ENCODE results near the gene MYBPC3.

The MYBPC3 gene

GRCh38 chr11:47333886-47334443, 18.5 kb downstream of the MYBPC3 start:
- H3K27me3 ChIP-seq (ENCODE audit: control insufficient read depth, insufficient read depth, low read length), result no peaks in the 10 kb centered on the region
- H3K9ac ChIP-seq (ENCODE audit: low read length), result no peak overlapping the region
- H3K4me3 ChIP-seq (ENCODE audit: low read depth, low read length), result no peak overlapping the region
- peaks cover 17% of the 10 kb centered on the region for H3K36me3 ChIP-seq (ENCODE audit: control insufficient read depth, insufficient read depth, low read length)
- H3K4me1 ChIP-seq (ENCODE audit: control insufficient read depth, insufficient read depth, low read length), result no peaks in the 10 kb centered on the region
- H3K27ac ChIP-seq (ENCODE audit: low read depth, low read length), result no peak overlapping the region
- no peaks in the 10 kb centered on the region for H3K9me3 ChIP-seq (ENCODE audit: control insufficient read depth, insufficient read depth, low read depth, low read length)

DNA sequence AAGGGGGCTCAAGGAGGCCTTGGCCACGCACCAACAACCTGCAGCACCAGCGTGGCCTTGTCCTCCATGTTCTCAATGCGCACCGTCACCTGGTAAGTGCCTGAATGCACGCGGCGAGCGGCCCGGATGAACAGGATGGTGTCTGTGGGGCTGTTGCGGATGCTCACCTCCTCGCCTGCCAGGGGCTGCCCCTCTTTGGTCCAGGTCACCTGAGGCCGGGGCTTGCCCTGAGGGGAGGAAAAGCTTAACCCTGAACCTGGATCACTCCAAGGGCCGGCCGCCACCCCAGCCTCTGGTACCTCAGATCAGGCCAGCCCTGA, 19.0 kb downstream of the MYBPC3 start:
- H3K36me3 ChIP-seq (ENCODE audit: control insufficient read depth, insufficient read depth, low read length), result peaks cover 22% of the 10 kb centered on the region
- no peak overlapping the region for H3K4me3 ChIP-seq (ENCODE audit: low read depth, low read length)
- no peak overlapping the region for H3K27ac ChIP-seq (ENCODE audit: low read depth, low read length)
- H3K9ac ChIP-seq (ENCODE audit: low read length), result no peak overlapping the region
- H3K4me1 ChIP-seq (ENCODE audit: control insufficient read depth, insufficient read depth, low read length), result no peaks in the 10 kb centered on the region
- H3K27me3 ChIP-seq (ENCODE audit: control insufficient read depth, insufficient read depth, low read length), result no peaks in the 10 kb centered on the region
- no peaks in the 10 kb centered on the region for H3K9me3 ChIP-seq (ENCODE audit: control insufficient read depth, insufficient read depth, low read depth, low read length)

DNA sequence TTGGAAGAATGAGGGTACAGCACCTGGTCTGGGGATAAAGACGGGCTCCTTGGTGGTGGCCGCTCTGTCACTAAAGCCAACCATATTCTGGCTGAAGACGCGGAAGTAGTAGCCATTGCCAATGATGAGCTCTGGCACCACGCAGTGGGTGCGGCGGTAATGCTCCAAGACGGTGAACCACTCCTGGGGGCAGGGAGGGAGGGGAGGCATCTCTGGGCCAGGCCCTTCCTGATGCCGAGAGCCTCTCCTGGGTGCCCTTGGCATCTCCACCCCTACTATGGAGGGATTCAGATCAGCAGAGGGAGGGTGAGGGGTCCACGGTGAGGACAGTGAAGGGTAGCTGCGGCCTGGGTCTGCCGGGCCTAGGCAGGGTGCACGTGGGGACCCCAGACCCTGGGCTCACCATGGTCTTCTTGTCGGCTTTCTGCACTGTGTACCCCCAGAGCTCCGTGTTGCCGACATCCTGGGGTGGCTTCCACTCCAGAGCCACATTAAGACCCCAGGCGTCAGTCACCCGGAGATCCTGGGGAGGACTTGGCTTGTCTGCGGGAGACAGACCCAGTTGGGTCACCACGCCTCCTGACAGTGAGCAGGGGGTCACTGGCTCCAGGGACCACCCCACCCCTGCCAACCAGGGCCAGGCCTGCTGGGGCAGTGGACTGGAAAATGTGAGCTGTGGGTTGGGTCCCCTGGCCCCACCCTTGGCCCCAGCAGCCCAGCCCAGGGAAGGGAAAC, 19.5 kb downstream of the MYBPC3 start:
- no peaks in the 10 kb centered on the region for H3K4me1 ChIP-seq (ENCODE audit: control insufficient read depth, insufficient read depth, low read length)
- H3K27ac ChIP-seq (ENCODE audit: low read depth, low read length), result no peak overlapping the region
- H3K9me3 ChIP-seq (ENCODE audit: control insufficient read depth, insufficient read depth, low read depth, low read length), result no peaks in the 10 kb centered on the region
- peaks cover 27% of the 10 kb centered on the region for H3K36me3 ChIP-seq (ENCODE audit: control insufficient read depth, insufficient read depth, low read length)
- H3K9ac ChIP-seq (ENCODE audit: low read length), result no peak overlapping the region
- no peak overlapping the region for H3K4me3 ChIP-seq (ENCODE audit: low read depth, low read length)
- H3K27me3 ChIP-seq (ENCODE audit: control insufficient read depth, insufficient read depth, low read length), result no peaks in the 10 kb centered on the region

GRCh38 chr11:47332303-47332711, 20.2 kb downstream of the MYBPC3 start:
- H3K9ac ChIP-seq (ENCODE audit: low read length), result no peak overlapping the region
- H3K9me3 ChIP-seq (ENCODE audit: control insufficient read depth, insufficient read depth, low read depth, low read length), result no peaks in the 10 kb centered on the region
- no peaks in the 10 kb centered on the region for H3K4me1 ChIP-seq (ENCODE audit: control insufficient read depth, insufficient read depth, low read length)
- H3K27ac ChIP-seq (ENCODE audit: low read depth, low read length), result no peak overlapping the region
- no peaks in the 10 kb centered on the region for H3K27me3 ChIP-seq (ENCODE audit: control insufficient read depth, insufficient read depth, low read length)
- H3K36me3 ChIP-seq (ENCODE audit: control insufficient read depth, insufficient read depth, low read length), result peaks cover 34% of the 10 kb centered on the region
- no peak overlapping the region for H3K4me3 ChIP-seq (ENCODE audit: low read depth, low read length)

GRCh38 chr11:47331454-47332302, 20.8 kb downstream of the MYBPC3 start:
- Histone ChIP-seq H3K27ac (ENCODE audit: low read depth, low read length) (no peak overlapping the region), H3K9me3 (ENCODE audit: control insufficient read depth, insufficient read depth, low read depth, low read length) (no peaks in the 10 kb centered on the region)

GRCh38 chr11:47329987-47330931, 22.2 kb downstream of the MYBPC3 start:
- Histone ChIP-seq H3K36me3 (ENCODE audit: control insufficient read depth, insufficient read depth, low read length) (peaks cover 47% of the 10 kb centered on the region), H3K4me1 (ENCODE audit: control insufficient read depth, insufficient read depth, low read length) (no peaks in the 10 kb centered on the region), H3K27ac (ENCODE audit: low read depth, low read length) (no peak overlapping the region), H3K9me3 (ENCODE audit: control insufficient read depth, insufficient read depth, low read depth, low read length) (no peaks in the 10 kb centered on the region), H3K9ac (ENCODE audit: low read length) (no peak overlapping the region), H3K27me3 (ENCODE audit: control insufficient read depth, insufficient read depth, low read length) (no peaks in the 10 kb centered on the region), H3K4me3 (ENCODE audit: low read depth, low read length) (no peak overlapping the region)

More at GRCh38 chr11:47331454-47332302, 20.8 kb downstream of the MYBPC3 start:
- H3K4me3 ChIP-seq (ENCODE audit: low read depth, low read length), result no peak overlapping the region
- no peaks in the 10 kb centered on the region for H3K27me3 ChIP-seq (ENCODE audit: control insufficient read depth, insufficient read depth, low read length)
- H3K4me1 ChIP-seq (ENCODE audit: control insufficient read depth, insufficient read depth, low read length), result no peaks in the 10 kb centered on the region
- H3K36me3 ChIP-seq (ENCODE audit: control insufficient read depth, insufficient read depth, low read length), result peaks cover 40% of the 10 kb centered on the region
- H3K9ac ChIP-seq (ENCODE audit: low read length), result no peak overlapping the region

- Histone ChIP-seq H3K27ac (ENCODE audit: low read depth, low read length) (no peak overlapping the region), H3K9me3 (ENCODE audit: control insufficient read depth, insufficient read depth, low read depth, low read length) (no peaks in the 10 kb centered on the region), H3K9ac (ENCODE audit: low read length) (no peak overlapping the region), H3K4me3 (ENCODE audit: low read depth, low read length) (no peak overlapping the region), H3K36me3 (ENCODE audit: control insufficient read depth, insufficient read depth, low read length) (peaks cover 47% of the 10 kb centered on the region), H3K27me3 (ENCODE audit: control insufficient read depth, insufficient read depth, low read length) (no peaks in the 10 kb centered on the region), H3K4me1 (ENCODE audit: control insufficient read depth, insufficient read depth, low read length) (no peaks in the 10 kb centered on the region)
Observed at GRCh38 chr11:47329431-47329986, 23.0 kb downstream of the MYBPC3 start.

DNA sequence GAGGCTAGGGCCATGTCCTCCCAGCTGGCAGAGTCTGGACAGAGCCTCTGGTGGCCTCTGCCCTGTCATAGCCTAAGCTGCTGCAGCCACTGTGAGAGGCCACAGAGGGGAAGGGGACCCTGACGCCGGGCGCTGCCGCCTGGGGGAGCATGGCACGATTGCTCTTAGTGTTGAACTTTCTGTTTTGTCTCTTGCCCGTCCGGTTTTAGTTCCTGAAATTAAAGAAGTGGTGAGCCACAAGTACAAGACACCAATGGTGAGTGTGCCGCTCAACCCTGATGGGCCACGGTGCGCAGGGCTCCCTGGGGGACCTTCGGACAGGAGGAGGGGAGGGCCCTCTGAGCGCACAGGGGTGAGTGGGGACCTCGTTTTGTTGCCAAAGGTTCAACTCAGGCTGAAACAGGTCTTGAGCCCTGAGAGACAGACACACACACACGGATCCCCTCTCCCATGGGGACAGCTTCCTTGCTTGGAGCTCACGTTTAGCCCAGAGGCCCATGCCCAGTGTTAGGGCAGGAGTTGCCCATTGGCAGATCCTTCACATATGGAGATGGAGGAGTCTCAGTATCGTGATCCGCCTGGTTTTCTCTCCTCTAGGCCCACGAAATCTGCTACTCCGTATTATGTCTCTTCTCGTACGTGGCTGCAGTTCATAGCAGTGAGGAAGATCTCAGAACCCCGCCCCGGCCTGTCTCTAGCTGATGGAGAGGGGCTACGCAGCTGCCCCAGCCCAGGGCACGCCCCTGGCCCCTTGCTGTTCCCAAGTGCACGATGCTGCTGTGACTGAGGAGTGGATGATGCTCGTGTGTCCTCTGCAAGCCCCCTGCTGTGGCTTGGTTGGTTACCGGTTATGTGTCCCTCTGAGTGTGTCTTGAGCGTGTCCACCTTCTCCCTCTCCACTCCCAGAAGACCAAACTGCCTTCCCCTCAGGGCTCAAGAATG, 23.8 kb downstream of the MYBPC3 start:
- Histone ChIP-seq H3K9me3 (ENCODE audit: control insufficient read depth, insufficient read depth, low read depth, low read length) (no peaks in the 10 kb centered on the region), H3K9ac (ENCODE audit: low read length) (no peak overlapping the region), H3K4me3 (ENCODE audit: low read depth, low read length) (no peak overlapping the region), H3K27ac (ENCODE audit: low read depth, low read length) (no peak overlapping the region), H3K36me3 (ENCODE audit: control insufficient read depth, insufficient read depth, low read length) (peaks cover 47% of the 10 kb centered on the region), H3K4me1 (ENCODE audit: control insufficient read depth, insufficient read depth, low read length) (no peaks in the 10 kb centered on the region), H3K27me3 (ENCODE audit: control insufficient read depth, insufficient read depth, low read length) (no peaks in the 10 kb centered on the region)

GRCh38 chr11:47327949-47328348, 24.6 kb downstream of the MYBPC3 start:
- Histone ChIP-seq H3K36me3 (ENCODE audit: control insufficient read depth, insufficient read depth, low read length) (peaks cover 47% of the 10 kb centered on the region), H3K4me3 (ENCODE audit: low read depth, low read length) (no peak overlapping the region), H3K27ac (ENCODE audit: low read depth, low read length) (no peak overlapping the region), H3K4me1 (ENCODE audit: control insufficient read depth, insufficient read depth, low read length) (no peaks in the 10 kb centered on the region), H3K27me3 (ENCODE audit: control insufficient read depth, insufficient read depth, low read length) (no peaks in the 10 kb centered on the region), H3K9me3 (ENCODE audit: control insufficient read depth, insufficient read depth, low read depth, low read length) (no peaks in the 10 kb centered on the region), H3K9ac (ENCODE audit: low read length) (no peak overlapping the region)
